Measurements from ENCODE around the gene ZFP36. TPM values are rescaled to one million over a fixed set of nuclear protein-coding genes. Genes with fewer than 3 reads are reported as not detected.

ZFP36 gene
- total and polyA plus RNA-seq, 5 donors, result 38.1 to 203 (median 69.2) TPM

DNA sequence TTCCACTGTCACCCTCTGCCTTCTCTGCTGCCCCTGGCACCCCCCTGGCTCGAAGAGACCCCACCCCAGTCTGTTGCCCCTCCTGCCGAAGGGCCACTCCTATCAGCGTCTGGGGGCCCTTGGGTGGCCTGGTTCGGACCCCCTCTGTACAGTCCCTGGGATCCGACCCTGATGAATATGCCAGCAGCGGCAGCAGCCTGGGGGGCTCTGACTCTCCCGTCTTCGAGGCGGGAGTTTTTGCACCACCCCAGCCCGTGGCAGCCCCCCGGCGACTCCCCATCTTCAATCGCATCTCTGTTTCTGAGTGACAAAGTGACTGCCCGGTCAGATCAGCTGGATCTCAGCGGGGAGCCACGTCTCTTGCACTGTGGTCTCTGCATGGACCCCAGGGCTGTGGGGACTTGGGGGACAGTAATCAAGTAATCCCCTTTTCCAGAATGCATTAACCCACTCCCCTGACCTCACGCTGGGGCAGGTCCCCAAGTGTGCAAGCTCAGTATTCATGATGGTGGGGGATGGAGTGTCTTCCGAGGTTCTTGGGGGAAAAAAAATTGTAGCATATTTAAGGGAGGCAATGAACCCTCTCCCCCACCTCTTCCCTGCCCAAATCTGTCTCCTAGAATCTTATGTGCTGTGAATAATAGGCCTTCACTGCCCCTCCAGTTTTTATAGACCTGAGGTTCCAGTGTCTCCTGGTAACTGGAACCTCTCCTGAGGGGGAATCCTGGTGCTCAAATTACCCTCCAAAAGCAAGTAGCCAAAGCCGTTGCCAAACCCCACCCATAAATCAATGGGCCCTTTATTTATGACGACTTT is 2.0 kb downstream of the ZFP36 start:
- no peaks in the 10 kb centered on the region for H3K27me3 ChIP-seq (ENCODE audit: control insufficient read depth, insufficient read depth)
- peaks cover 8% of the 10 kb centered on the region for H3K4me1 ChIP-seq (ENCODE audit: control insufficient read depth, insufficient read depth, low read length)
- peak overlapping the region; percentile 98 for H3K27ac ChIP-seq (ENCODE audit: low read length)
- H3K4me3 ChIP-seq (ENCODE audit: low read length), result peak overlapping the region; percentile 83
- intact Hi-C loops (cut with DNase I), result no loop called here
- 26% methylated on average over 20 of the region's 20 CpGs for WGBS
- no peak for ATAC-seq
- no peaks in the 10 kb centered on the region for H3K9me3 ChIP-seq (ENCODE audit: control insufficient read depth, low read length)
- DNase-seq, result peak in 2 of 3 donors; percentile 65 to 69

DNA sequence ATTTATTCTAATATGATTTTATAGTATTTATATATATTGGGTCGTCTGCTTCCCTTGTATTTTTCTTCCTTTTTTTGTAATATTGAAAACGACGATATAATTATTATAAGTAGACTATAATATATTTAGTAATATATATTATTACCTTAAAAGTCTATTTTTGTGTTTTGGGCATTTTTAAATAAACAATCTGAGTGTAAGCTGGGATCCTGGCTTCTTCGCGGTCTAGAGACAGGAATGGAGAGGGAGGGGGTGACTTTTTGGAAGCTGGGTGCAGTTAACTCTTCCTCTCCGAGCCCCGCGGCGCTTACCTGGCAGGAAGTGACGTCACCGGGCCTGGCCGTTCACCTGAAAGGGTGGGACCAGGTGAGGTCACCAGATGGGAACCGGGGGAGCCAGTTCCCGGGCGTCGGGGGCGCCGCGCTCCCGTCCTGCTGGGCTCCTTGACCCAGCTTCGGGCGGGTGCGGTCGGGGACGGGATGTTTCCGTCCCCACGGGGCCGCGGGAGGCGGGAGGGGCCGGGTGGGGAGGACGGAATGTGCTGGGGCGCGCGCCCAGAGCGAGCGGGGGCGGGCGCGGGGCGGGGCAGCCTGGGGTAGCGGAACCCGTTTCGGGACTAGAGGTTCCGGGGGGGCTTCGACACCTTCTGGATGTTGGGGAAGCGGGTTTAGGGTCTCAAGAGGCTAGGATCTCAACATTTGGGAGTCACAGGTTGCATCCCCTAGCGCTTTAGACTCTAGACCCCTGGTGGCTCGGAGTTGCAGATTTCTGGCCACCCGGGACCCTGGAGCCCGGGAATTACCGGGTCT is 2.8 kb downstream of the ZFP36 start:
- peaks cover 8% of the 10 kb centered on the region for H3K4me1 ChIP-seq (ENCODE audit: control insufficient read depth, insufficient read depth, low read length)
- peak; percentile 46 to 53 for ATAC-seq

DNA sequence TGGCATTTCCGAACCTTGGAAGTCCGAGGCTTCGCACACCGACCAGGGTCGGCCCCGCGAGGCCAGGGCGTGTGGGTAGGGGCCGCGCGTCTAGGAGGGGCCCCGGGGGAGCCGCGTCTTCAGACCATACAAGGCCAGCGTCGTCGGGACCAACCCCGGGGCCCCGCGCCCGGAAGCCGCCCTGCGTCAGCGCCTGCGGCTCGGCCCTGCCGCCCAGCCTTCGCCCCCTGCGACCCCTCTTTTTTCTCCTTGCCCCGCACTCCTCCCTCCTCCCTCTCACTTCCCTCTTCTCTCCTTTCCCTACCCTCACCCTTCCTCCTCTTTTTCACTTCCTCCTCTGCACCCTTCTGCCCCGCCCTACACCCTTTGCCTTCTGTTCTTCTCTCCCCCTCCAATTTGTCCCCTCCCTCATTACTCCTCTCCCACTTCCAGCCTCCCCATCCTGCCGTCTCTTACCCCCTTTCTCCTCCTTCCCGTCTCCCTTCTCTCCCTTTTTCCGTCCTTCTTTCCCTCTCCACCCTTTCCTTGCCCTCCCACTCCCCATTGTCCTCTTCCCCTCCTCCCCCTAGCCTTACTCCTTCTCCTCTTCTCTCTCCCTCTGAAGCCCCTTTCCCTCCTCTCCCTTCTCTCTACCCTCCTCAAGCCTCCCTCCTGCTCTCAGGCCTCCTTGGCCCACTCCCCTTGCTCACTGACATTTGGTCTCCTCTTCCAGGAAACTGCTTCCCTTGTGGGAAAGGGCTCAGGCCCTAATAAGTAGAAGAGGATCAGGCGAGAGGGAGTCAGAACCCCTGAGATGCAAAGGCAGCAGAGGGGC is 3.6 kb downstream of the ZFP36 start:
- H3K4me1 ChIP-seq (ENCODE audit: control insufficient read depth, insufficient read depth, low read length), result peaks cover 10% of the 10 kb centered on the region
- peak overlapping the region; percentile 99 for H3K27ac ChIP-seq (ENCODE audit: low read length)
- ATAC-seq (peak; percentile 33 to 44), DNase-seq (peak; percentile 89 to 95 (median 95))
- peak overlapping the region; percentile 83 for H3K4me3 ChIP-seq (ENCODE audit: low read length)
- H3K27me3 ChIP-seq (ENCODE audit: control insufficient read depth, insufficient read depth), result no peaks in the 10 kb centered on the region
- no peaks in the 10 kb centered on the region for H3K9me3 ChIP-seq (ENCODE audit: control insufficient read depth, low read length)
- intact Hi-C loops (cut with DNase I), result no loop called here
- 2% methylated on average over 35 of the region's 35 CpGs for WGBS

More for the DNA sequence above, 2.8 kb downstream of the ZFP36 start:
- under 1% methylated on average over 52 of the region's 52 CpGs for WGBS
- H3K4me3 ChIP-seq (ENCODE audit: low read length), result peak overlapping the region; percentile 83
- intact Hi-C loops (cut with DNase I), result no loop called here
- peak overlapping the region; percentile 100 for H3K27ac ChIP-seq (ENCODE audit: low read length)
- peak; percentile 93 to 97 (median 97) for DNase-seq
- H3K27me3 ChIP-seq (ENCODE audit: control insufficient read depth, insufficient read depth), result no peaks in the 10 kb centered on the region
- H3K9me3 ChIP-seq (ENCODE audit: control insufficient read depth, low read length), result no peaks in the 10 kb centered on the region

DNA sequence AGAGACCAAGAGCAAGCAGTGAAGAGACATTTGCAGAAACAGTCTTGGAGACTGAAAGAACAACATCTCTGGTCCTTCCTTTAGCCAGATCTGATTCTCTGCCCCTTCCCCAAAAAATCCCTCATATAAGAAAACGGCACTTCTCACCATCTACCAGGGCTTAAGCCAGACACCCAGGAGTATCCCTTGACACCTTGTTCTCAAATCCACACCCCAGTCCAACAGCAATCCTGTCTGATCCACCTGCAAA is 4.1 kb downstream of the ZFP36 start:
- no peak for DNase-seq
- 65% methylated on average over 1 of the region's 1 CpG for WGBS
- Histone ChIP-seq H3K4me3 (ENCODE audit: low read length) (peak overlapping the region; percentile 83), H3K27me3 (ENCODE audit: control insufficient read depth, insufficient read depth) (no peaks in the 10 kb centered on the region), H3K9me3 (ENCODE audit: control insufficient read depth, low read length) (no peaks in the 10 kb centered on the region), H3K4me1 (ENCODE audit: control insufficient read depth, insufficient read depth, low read length) (peaks cover 11% of the 10 kb centered on the region), H3K27ac (ENCODE audit: low read length) (peak overlapping the region; percentile 99)
- intact Hi-C loops (cut with DNase I), result no loop called here
- no peak for ATAC-seq

DNA sequence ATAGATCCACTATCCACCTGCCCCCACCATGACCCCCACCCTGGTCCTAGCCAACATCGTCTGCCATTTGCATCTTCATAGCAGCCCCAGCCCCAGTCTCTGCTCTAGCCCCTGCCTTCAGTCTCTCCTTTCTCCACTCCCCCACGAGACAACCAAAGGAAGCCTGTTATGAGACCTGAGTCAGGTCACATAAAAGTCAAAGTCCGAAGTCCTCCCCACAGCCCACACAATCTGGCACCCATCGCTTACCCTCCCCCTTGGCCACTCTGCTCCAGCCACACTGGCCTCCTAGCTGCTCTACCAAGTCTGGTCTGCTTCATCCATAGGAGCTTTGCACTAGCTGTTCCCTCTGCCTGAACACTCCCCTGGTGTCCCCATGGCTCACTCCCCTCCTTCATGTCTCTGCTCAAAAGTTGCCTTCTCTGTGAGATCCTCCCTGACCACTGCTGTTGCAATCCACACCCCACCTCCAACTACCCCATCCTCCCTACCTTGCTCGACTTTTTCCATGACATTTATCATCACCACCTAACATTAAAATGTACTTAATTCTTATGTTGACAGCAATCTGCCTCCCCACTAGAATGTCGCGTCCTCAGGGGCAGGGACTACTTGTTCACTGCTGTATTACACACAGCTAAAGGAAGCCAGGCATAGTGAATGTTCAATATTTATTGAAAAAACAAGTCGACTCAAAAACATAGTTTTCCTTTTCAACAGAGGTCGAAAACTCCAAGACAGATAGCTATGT is 4.6 kb downstream of the ZFP36 start:
- Histone ChIP-seq H3K4me3 (ENCODE audit: low read length) (peak overlapping the region; percentile 13), H3K27me3 (ENCODE audit: control insufficient read depth, insufficient read depth) (no peaks in the 10 kb centered on the region), H3K9me3 (ENCODE audit: control insufficient read depth, low read length) (no peaks in the 10 kb centered on the region), H3K4me1 (ENCODE audit: control insufficient read depth, insufficient read depth, low read length) (peaks cover 11% of the 10 kb centered on the region), H3K27ac (ENCODE audit: low read length) (peak overlapping the region; percentile 99)
- intact Hi-C loops (cut with DNase I), result no loop called here
- no peak for ATAC-seq
- WGBS, result 16% methylated on average over 9 of the region's 9 CpGs
- DNase-seq, result peak in 2 of 3 donors; percentile 56 to 73

DNA sequence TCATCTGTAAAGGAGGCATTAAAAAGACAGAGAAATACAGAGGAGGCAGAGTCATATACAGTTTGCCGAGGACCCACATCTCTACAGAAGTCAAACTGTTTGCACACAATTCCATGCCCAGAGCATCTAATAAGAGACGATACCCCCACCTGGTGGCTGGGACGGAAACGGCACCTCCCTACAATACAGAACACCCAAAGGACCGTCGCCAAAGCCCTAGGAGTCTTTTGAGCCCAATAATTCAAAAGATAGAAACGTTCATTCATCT is 5.1 kb downstream of the ZFP36 start:
- intact Hi-C loops (cut with DNase I), result no loop called here
- ATAC-seq (peak; percentile 21 to 37), DNase-seq (peak; percentile 91 to 97 (median 95))
- Histone ChIP-seq H3K4me3 (ENCODE audit: low read length) (peak overlapping the region; percentile 13), H3K27me3 (ENCODE audit: control insufficient read depth, insufficient read depth) (no peaks in the 10 kb centered on the region), H3K9me3 (ENCODE audit: control insufficient read depth, low read length) (no peaks in the 10 kb centered on the region), H3K27ac (ENCODE audit: low read length) (peak overlapping the region; percentile 99), H3K4me1 (ENCODE audit: control insufficient read depth, insufficient read depth, low read length) (peaks cover 11% of the 10 kb centered on the region)
- 0% methylated on average over 7 of the region's 7 CpGs for WGBS

DNA sequence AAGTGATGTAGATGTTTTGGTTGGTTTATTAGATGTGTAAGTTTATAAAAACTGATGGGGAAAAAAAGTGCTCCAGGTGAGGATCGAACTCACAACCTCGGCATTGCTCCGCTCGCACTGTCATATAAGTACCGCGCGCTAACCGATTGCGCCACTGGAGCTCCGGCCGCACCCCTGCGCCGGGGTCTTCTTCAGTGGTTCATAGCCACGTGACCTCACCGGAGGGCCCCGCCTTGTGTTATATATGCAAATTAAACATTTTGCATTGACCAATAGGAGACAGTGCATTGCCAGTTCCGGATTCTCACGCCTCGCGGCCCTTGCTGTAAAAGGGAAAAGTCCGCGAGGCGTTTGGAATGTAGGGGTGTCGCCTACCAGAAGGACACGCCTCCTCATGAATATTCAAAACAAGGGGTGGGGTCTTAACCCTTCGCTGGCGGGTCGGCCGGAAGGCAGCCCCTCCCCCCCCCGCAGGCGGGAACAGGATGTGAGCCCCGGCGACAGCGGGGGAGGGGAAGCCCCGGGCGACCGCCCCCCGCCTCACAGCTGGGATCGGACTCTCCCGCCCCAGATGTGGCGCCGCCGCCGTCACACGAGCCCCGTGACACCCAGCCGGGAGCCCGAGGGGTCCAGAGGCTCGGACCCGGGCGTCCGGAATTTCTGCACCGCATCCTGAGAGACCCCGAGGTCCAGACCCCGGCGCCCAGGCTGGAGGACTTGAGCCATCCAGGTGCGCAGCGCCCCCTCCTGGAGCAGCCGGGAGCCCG is 5.6 kb downstream of the ZFP36 start, which contains the start of gene PLEKHG2:
TSS of gene PLEKHG2 (plus strand) at position 570 of the 767 bp plus-strand sequence. CDS start 1,418 bp downstream, outside the sequence.
- under 1% methylated on average over 60 of the region's 60 CpGs for WGBS
- peaks cover 11% of the 10 kb centered on the region for H3K4me1 ChIP-seq (ENCODE audit: control insufficient read depth, insufficient read depth, low read length)
- ATAC-seq, result peak; percentile 69 to 70
- no peaks in the 10 kb centered on the region for H3K9me3 ChIP-seq (ENCODE audit: control insufficient read depth, low read length)
- intact Hi-C loops (cut with DNase I), result no loop called here
- peak; percentile 97 to 98 (median 98) for DNase-seq
- H3K27me3 ChIP-seq (ENCODE audit: control insufficient read depth, insufficient read depth), result no peaks in the 10 kb centered on the region
- H3K4me3 ChIP-seq (ENCODE audit: low read length), result peak within 1 kb of the TSS; percentile 86
- peak within 1 kb of the TSS; percentile 99 for H3K27ac ChIP-seq (ENCODE audit: low read length)

DNA sequence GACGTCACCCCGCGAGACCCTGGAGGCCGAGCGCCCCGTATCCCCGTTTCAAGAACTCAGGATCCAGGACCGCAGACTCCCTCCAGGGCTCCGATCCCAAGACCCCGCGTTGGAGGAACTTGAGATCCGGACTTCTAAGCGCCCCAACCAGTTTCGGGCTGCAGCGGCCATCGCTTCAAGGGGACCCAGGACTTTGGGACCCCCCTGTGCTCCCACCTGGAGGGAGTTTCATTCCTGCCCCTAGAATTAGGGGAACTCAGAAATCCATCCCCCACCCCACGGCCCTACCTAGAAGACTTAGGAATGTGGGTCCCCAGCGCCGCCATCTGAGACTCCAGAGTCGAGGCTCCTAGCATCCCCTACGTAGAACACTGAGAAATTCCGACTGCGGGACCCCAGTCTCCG is 6.2 kb downstream of the ZFP36 start:
- ATAC-seq, result no peak
- Histone ChIP-seq H3K9me3 (ENCODE audit: control insufficient read depth, low read length) (no peaks in the 10 kb centered on the region), H3K4me1 (ENCODE audit: control insufficient read depth, insufficient read depth, low read length) (peaks cover 11% of the 10 kb centered on the region), H3K27ac (ENCODE audit: low read length) (peak overlapping the region; percentile 96), H3K27me3 (ENCODE audit: control insufficient read depth, insufficient read depth) (no peaks in the 10 kb centered on the region), H3K4me3 (ENCODE audit: low read length) (peak overlapping the region; percentile 86)
- no peak for DNase-seq
- intact Hi-C loops (cut with DNase I), result no loop called here
- under 1% methylated on average over 24 of the region's 24 CpGs for WGBS

DNA sequence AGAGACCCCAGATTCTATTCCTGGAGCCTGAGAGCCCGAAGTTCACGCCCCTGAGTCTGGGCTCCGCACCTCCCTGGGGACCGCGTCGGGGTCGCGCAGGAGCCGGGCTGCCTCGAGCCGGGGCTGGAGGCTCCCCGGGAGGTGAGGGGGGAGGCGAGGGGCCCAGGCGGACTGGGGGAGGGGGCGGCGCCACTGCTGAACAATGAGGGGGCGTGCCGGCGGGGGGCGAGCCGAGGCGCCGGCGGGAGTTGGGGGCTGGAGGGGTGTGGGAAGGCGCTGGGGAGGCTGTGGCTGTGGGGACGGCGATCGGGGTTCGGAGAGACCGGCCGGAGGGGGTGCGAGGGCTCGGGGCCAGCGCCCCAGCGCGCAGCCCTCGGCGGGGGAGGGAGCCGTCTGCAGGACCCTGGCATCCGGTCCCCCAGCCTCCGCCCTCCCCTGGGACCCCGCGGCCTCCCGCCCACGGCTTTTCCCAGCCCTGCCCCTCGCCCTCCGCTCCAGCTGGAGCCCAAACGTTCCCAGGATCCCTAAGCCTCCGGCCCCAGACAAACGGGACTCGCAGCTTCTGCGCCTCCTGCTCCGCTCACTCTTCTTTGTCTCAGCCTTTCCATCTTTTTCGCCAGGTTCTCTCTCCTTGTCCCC is 6.7 kb downstream of the ZFP36 start:
- Histone ChIP-seq H3K4me3 (ENCODE audit: low read length) (peak overlapping the region; percentile 86), H3K27ac (ENCODE audit: low read length) (peak overlapping the region; percentile 96), H3K27me3 (ENCODE audit: control insufficient read depth, insufficient read depth) (no peaks in the 10 kb centered on the region), H3K4me1 (ENCODE audit: control insufficient read depth, insufficient read depth, low read length) (peaks cover 11% of the 10 kb centered on the region), H3K9me3 (ENCODE audit: control insufficient read depth, low read length) (no peaks in the 10 kb centered on the region)
- ATAC-seq (peak; percentile 1 to 10), DNase-seq (peak; percentile 83 to 94 (median 92))
- intact Hi-C loops (cut with DNase I), result no loop called here
- 1% methylated on average over 54 of the region's 54 CpGs for WGBS

Measured in right cardiac atrium (tissue), 5 donors.